PC-3 (cell line): ENCODE results near the gene ATAD3A.

Experiments
- CTCF ChIP-seq: fragments of 300-600 bp; sonication (generic); conservative IDR thresholded peaks from 2 replicates; pipeline ENCODE4 v1.5.1; 2017; ENCODE audit warnings: antibody characterized with exemption, low read depth, mild to moderate bottlenecking, low read length
- EZH2phosphoT487 ChIP-seq: fragments of 300-600 bp; sonication (generic); IDR thresholded peaks from 2 replicates; pipeline ENCODE4 v1.6.1; 2018; ENCODE audit warnings: mild to moderate bottlenecking, antibody characterized with exemption, low read length, borderline replicate concordance

- TF ChIP-seq CTCF = no peak
- TF ChIP-seq EZH2phosphoT487 = no peak
Observed at GRCh38 chr1:1560178-1560577, 48.2 kb downstream of the ATAD3A start.
